NCI-H1105 treated with DMSO at 0.1 percent for 48 hours (cell line): ENCODE measurements around the gene DPP4.
"Not testable (repeated sequence)": the region's sequence is repeated elsewhere in the genome, so short reads cannot be mapped to it uniquely, and the experiment has no call there.

Source experiments
- DNase-seq: peaks from one replicate; lab custom pipeline; 2025; lab: John Stamatoyannopoulos, UW

DPP4 gene

DNA sequence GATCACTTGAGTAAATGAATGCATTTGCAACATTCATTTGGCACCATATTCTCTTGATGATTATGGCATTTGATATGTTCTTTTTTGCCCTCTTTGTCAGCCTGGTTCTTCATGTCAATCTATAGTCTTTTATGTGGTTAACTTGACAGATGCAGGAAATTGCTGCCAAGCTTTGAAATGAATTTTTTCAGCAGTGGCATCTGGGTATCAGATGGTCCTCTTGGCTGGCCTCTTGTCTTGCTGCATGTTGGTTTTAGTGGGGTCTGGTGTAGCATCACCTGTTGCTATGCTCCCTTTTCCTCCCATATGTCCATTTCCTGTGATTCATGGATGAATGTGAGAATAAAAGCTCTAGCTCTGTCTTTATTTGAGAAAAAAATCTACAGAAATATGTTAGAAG lies 119.9 kb downstream of the DPP4 start:
- no peak for DNase-seq

DNA sequence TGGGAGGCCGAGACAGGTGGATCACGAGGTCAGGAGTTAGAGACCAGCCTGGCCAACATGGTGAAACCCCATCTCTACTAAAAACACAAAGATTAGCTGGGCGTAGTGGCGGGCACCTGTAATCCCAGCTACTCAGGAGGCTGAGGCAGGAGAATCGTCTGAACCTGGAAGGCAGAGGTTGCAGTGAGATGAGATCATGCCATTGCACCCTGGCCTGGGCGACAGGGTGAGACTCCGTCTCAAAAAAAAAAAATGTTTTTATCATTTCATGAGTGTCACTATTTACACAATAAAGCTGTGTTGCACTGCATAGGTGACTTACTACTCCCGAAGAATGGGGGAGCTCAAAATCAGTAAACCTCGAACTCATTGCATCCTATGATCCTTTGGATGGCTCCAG lies 120.6 kb downstream of the DPP4 start:
- not testable (repeated sequence) for DNase-seq

DNA sequence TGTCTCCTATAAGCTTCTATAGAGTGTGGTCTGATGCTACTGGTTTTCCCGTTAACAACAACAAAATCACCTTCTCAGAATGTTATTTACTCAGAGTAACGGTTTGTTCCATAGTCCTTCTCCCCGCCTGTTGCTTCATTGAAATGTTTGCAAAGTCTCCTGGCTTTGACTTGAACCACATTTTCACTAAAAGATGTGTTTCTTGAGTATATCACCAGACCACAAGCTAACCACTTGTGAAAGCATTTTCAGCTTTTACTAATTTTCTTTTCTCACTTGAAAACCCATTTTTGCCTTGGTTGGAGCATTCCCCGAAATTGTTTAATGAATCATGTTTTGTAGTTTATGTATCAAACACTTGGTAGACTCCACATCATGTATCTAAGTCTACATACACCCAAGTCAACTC lies 121.2 kb downstream of the DPP4 start:
- DNase-seq = no peak

DNA sequence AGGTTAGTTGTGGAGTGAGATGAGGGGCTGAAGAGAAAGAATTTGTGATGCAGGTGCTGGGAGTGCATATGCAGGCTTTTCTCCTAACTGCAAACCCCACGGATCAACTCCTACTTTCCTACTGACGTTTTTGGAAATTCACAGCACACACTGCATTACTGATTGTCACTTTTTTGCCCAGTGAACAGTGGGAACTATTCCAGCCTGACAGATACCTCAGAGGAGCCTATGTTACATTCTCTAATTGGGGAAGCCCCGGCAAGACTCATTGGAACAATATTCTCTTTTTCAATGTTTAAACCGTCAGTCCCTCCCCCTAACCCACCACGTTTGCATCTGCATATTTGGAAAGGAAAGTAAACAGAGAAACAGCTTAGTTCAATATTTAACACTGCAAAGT lies 126.2 kb downstream of the DPP4 start:
- no peak for DNase-seq

DNA sequence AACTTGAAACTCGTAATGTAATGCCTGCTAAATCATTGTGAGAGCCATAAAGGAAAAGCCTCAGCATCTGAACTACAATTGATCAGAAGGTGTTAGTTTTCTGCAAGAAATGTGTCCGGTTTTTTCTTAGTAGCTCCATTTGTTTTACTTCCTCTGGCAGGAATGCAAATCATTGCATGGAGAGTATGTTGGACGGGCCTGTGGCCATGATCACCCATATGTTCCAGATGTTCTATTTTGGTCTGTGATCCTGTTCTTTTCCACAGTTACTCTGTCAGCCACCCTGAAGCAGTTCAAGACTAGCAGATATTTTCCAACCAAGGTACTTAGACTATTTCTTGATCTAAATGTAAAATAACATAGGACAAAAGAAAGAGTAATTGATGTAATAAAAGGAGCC lies 126.6 kb downstream of the DPP4 start:
- DNase-seq = no peak

DNA sequence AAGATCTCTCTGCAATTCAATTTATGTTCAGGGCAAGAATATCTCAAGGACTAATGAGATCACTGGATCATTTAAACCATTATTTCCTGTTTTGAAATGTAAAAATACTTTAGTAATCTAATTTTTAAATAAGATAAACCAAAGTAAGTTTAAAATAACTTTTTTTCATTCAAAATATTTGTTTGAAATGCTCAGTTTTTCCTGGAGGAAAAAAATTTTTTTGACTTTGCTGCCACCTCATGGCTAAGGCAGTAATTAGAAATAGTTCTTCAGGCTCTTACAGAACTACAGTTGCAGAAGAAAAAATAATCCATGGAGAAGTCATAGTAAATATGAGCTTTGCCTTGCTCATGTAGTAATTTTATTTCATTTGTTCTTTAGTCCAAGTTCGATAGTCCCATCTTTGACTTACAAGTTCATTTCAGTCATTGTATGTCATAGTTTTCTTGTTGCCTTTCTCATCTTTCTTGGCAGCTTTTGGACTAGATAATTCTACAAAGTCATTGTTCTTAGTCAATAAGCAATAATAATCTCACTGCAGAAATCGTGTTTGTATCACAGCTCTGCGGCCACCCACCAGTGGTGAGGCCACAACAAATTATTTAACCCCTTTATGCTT lies 127.4 kb downstream of the DPP4 start:
- peak; percentile 32 for DNase-seq

DNA sequence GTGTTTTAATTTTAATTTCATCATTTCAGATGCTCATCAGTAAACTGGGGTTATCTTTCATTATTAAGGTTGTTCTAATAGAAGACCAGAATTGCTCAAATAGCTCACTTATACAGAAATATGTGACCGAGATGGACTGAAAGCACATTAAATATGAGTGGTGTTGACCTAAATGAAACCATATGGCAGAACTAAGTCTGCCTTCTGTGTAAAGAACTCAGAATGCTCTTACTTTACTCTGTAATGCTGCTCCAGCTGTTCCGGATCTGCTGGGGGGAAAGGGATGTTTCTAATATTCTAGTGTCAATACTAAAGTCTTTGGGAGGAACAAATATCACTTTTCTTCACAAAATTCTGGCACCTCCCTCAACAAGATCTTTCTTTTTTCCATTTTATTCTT lies 131.0 kb downstream of the DPP4 start:
- DNase-seq = no peak
